Measurements from ENCODE around the gene VPS45.

DNA sequence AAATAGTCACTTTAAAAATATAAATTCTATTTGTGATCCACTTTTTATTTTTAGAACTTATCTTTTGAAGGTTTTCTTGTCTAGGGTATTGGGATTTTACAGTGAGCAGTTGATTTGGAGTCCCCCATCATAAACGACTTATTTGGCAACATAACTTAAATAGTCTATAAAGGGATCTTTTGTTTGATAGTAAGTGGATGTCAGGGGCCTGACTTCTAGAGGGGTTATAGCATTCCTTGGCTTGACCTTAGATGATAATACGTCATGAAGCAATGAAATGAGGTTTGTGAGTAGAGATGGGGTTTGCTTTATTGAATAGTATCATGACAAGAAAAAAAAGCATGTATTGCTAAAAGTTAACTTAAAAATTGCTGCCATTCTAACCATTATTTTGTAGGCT, 17.8 kb downstream of the VPS45 start:
- TF ChIP-seq, protein P1, sequence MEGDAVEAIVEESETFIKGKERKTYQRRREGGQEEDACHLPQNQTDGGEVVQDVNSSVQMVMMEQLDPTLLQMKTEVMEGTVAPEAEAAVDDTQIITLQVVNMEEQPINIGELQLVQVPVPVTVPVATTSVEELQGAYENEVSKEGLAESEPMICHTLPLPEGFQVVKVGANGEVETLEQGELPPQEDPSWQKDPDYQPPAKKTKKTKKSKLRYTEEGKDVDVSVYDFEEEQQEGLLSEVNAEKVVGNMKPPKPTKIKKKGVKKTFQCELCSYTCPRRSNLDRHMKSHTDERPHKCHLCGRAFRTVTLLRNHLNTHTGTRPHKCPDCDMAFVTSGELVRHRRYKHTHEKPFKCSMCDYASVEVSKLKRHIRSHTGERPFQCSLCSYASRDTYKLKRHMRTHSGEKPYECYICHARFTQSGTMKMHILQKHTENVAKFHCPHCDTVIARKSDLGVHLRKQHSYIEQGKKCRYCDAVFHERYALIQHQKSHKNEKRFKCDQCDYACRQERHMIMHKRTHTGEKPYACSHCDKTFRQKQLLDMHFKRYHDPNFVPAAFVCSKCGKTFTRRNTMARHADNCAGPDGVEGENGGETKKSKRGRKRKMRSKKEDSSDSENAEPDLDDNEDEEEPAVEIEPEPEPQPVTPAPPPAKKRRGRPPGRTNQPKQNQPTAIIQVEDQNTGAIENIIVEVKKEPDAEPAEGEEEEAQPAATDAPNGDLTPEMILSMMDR (conservative IDR thresholded peaks at IDR 0.05): no peak
- no peak for TF ChIP-seq EZH2 (IDR thresholded peaks at IDR 0.05; ENCODE audit: low read depth)

Measured in PC-9 (cell line).